Thyroid gland (tissue), 4 donors: ENCODE measurements around the gene SYTL4.

Experiments
- POLR2A ChIP-seq, 2 donors: fragments of 450-650 bp; IDR thresholded peaks; one replicate each; pipeline ENCODE4 v1.6.1; 2017; ENCODE audit warnings: antibody characterized with exemption in 2 of 2, mild to moderate bottlenecking in 2 of 2, moderate library complexity in 1 of 2
- TF ChIP-seq, protein P1 (sequence below), 6 experiments: fragments of 200-600 bp in 3 of 6; fragments of 450-650 bp in 3 of 6; sonication (generic) in 3 of 6; IDR thresholded peaks; one replicate each; pipeline ENCODE4 v1.5.1; 2016 to 2019; ENCODE audit warnings: antibody characterized with exemption in 6 of 6, mild to moderate bottlenecking in 2 of 6, inconsistent platforms in 1 of 6, moderate library complexity in 1 of 6

DNA sequence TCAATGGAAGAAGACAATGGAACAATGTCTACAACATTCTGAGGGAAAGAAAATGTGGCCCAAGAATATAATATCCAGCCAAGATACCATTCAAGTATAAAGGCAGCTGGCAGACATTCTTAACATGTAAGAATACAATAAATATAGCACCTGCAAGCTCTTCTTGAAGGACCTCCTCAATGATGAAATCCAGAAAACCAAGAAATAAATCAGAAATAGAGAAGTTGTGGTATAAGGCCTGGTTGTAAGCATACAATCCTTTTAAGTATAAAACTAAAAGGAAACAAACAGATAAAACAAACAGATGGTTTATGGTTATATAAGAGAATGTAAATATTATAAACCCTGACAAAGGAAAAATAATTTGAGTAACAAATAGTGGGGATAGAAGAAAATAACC, 33.4 kb downstream of the SYTL4 start:
- TF ChIP-seq, protein P1, sequence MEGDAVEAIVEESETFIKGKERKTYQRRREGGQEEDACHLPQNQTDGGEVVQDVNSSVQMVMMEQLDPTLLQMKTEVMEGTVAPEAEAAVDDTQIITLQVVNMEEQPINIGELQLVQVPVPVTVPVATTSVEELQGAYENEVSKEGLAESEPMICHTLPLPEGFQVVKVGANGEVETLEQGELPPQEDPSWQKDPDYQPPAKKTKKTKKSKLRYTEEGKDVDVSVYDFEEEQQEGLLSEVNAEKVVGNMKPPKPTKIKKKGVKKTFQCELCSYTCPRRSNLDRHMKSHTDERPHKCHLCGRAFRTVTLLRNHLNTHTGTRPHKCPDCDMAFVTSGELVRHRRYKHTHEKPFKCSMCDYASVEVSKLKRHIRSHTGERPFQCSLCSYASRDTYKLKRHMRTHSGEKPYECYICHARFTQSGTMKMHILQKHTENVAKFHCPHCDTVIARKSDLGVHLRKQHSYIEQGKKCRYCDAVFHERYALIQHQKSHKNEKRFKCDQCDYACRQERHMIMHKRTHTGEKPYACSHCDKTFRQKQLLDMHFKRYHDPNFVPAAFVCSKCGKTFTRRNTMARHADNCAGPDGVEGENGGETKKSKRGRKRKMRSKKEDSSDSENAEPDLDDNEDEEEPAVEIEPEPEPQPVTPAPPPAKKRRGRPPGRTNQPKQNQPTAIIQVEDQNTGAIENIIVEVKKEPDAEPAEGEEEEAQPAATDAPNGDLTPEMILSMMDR (IDR thresholded peaks at IDR 0.05): no peak
- TF ChIP-seq POLR2A (IDR thresholded peaks at IDR 0.05): no peak
